H54 (cell line): ENCODE data around the gene IFI27L1.

Experiments used
- DNase-seq: peaks from one replicate; pipeline ENCODE4 v3.0.0; 2011; ENCODE audit warnings: low spot score, mixed read lengths; ENCODE audit not compliant: insufficient read length
- FAIRE-seq: peaks from 3 replicates; lab custom pipeline; 2011; peaks lifted over from hg19 to GRCh38; lab: Jason Lieb, UNC
- POLR2A ChIP-seq: IDR thresholded peaks from 2 replicates; pipeline ENCODE4 v1.6.1; 2011; ENCODE audit warnings: low read depth, mild to moderate bottlenecking, low read length

The IFI27L1 gene

GRCh38 chr14:94043756-94044475, 37.2 kb upstream of the IFI27L1 start:
- DNase-seq (no peak), FAIRE-seq (no peak)
- no peak for TF ChIP-seq POLR2A

GRCh38 chr14:94044476-94045091, 36.5 kb upstream of the IFI27L1 start:
- DNase-seq (no peak), FAIRE-seq (no peak)
- TF ChIP-seq POLR2A = no peak

GRCh38 chr14:94045101-94045500, 36.0 kb upstream of the IFI27L1 start:
- no peak for FAIRE-seq
- TF ChIP-seq POLR2A = no peak
- no peak for DNase-seq

- TF ChIP-seq POLR2A = no peak
- DNase-seq (no peak), FAIRE-seq (no peak)
Measured at GRCh38 chr14:94045563-94046345, 35.4 kb upstream of the IFI27L1 start.

GRCh38 chr14:94046696-94047250, 34.3 kb upstream of the IFI27L1 start:
- DNase-seq = no peak
- no peak for TF ChIP-seq POLR2A
- FAIRE-seq = no peak

- no peak for FAIRE-seq
- DNase-seq = no peak
- no peak for TF ChIP-seq POLR2A
Measured at GRCh38 chr14:94047581-94047980, 33.5 kb upstream of the IFI27L1 start.

GRCh38 chr14:94048691-94049624, 32.2 kb upstream of the IFI27L1 start:
- DNase-seq (no peak), FAIRE-seq (no peak)

GRCh38 chr14:94049625-94050023, 31.5 kb upstream of the IFI27L1 start:
- FAIRE-seq (no peak), DNase-seq (no peak)
- TF ChIP-seq POLR2A = no peak

More at GRCh38 chr14:94048691-94049624, 32.2 kb upstream of the IFI27L1 start:
- no peak for TF ChIP-seq POLR2A

- no peak for TF ChIP-seq POLR2A
- DNase-seq (no peak), FAIRE-seq (no peak)
Measured at GRCh38 chr14:94050231-94050880, 30.8 kb upstream of the IFI27L1 start.

GRCh38 chr14:94051115-94051514, 30.0 kb upstream of the IFI27L1 start:
- TF ChIP-seq POLR2A = no peak
- no peak for DNase-seq
- FAIRE-seq = no peak

- no peak for TF ChIP-seq POLR2A
- DNase-seq = no peak
- FAIRE-seq = no peak
Measured at GRCh38 chr14:94051779-94052178, 29.3 kb upstream of the IFI27L1 start.

- FAIRE-seq = no peak
- no peak for DNase-seq
- TF ChIP-seq POLR2A = no peak
Measured at GRCh38 chr14:94052199-94052598, 28.9 kb upstream of the IFI27L1 start.
